Heart left ventricle (tissue), 16 donors: ENCODE measurements around the gene CASK. TPM values are rescaled to one million over a fixed set of nuclear protein-coding genes. Genes with fewer than 3 reads are reported as not detected.
A peak's percentile ranks its signal among the peaks of the same experiment; 100 is the strongest.

Experiments
- ATAC-seq, 4 donors: fragments of 200-7000 bp; cut with Tn5 transposase; one replicate each; pipeline ENCODE4 v1.9.1; 2020 to 2022; ENCODE audit warnings: moderate library complexity in 4 of 4, mild to moderate bottlenecking in 3 of 4, moderate number of reproducible peaks in 1 of 4
- DNase-seq, 5 donors: peaks; one replicate each; pipeline ENCODE4 v3.0.0-alpha.2; 2020
- H3K27ac ChIP-seq, 12 donors: fragments of 200-600 bp; sonication (generic) in 4 of 12; one replicate each; pipeline versions ENCODE4 v1.5.0 to v1.8.0; 2016 to 2022; ENCODE audit warnings: mild to moderate bottlenecking in 2 of 12
- H3K27me3 ChIP-seq, 9 donors: fragments of 200-600 bp; sonication (generic) in 2 of 9; one replicate each; pipeline versions ENCODE4 v1.5.1 to v1.8.0; 2016 to 2022; ENCODE audit warnings: mild to moderate bottlenecking in 3 of 9
- H3K36me3 ChIP-seq, 9 donors: fragments of 200-600 bp; sonication (generic) in 2 of 9; one replicate each; pipeline versions ENCODE4 v1.5.0 to v1.8.0; 2018 to 2022; ENCODE audit warnings: mild to moderate bottlenecking in 2 of 9
- H3K4me1 ChIP-seq, 12 donors: fragments of 200-600 bp; sonication (generic) in 4 of 12; one replicate each; pipeline versions ENCODE4 v1.5.0 to v1.8.0; 2016 to 2022; ENCODE audit warnings: mild to moderate bottlenecking in 3 of 12
- H3K4me3 ChIP-seq, 12 donors: fragments of 200-600 bp; sonication (generic) in 4 of 12; one replicate each; pipeline versions ENCODE4 v1.5.0 to v1.8.0; 2017 to 2022; ENCODE audit warnings: mild to moderate bottlenecking in 9 of 12, moderate library complexity in 4 of 12
- H3K9me3 ChIP-seq, 12 donors: fragments of 200-600 bp; sonication (generic) in 4 of 12; one replicate each; pipeline versions ENCODE4 v1.5.0 to v1.8.0; 2016 to 2022; ENCODE audit warnings: mild to moderate bottlenecking in 1 of 12
- CTCF ChIP-seq, 12 donors: fragments of 200-600 bp; sonication (generic) in 4 of 12; IDR thresholded peaks; one replicate each; pipeline versions ENCODE4 v1.5.0 to v1.8.0; 2018 to 2022; ENCODE audit warnings: antibody characterized with exemption in 12 of 12, mild to moderate bottlenecking in 5 of 12
- POLR2A ChIP-seq, 2 donors: fragments of 450-650 bp; IDR thresholded peaks; one replicate each; pipeline ENCODE4 v1.6.1; 2017; ENCODE audit warnings: antibody characterized with exemption in 2 of 2, mild to moderate bottlenecking in 2 of 2, moderate library complexity in 2 of 2
- WGBS, 4 donors: extraction: QIAGEN DNeasy Blood & Tissue Kit in 2 of 4; methylation state at CpG; one replicate each; pipeline versions ENCODE4 v1.1.5 to v1.1.7; 2013 to 2018; 5-methylcytosine and 5-hydroxymethylcytosine counted together
- intact Hi-C, 10 donors: fragments of 100-400 bp; cut with DNase I; formaldehyde crosslinking; loops; one replicate each; pipeline versions ENCODE4 v1.11.1 to v1.14.2; 2022
- polyA plus RNA-seq, 2 donors: library from polyadenylated mRNA; stranded (reverse); fragments of 200-250 nt; gene quantifications; one replicate each; pipeline ENCODE4 v1.2.3, GENCODE V29; 2013
- total RNA-seq, 9 donors: library from RNA; depleted of rRNA in 2 of 9; stranded (reverse); fragments of >200 nt in 2 of 9; fragmentation: NEBNext Ultra II Directional in 3 of 9; extraction: Animal tissue kit (Norgen Biotek cat#: 25700) in 3 of 9; gene quantifications; one replicate each; pipeline versions ENCODE4 v1.1.0 to v1.2.4, GENCODE V29; 2016 to 2023
- donor health status: ischemic (EF 13 %, LVEDD 7.1; RV severe dilation, severe dysfunction).
- donor health status: healthy with polysubstance abuse.
- donor health status: DM: no; HTN: yes; CAD: no.
- donor health status: DM: no; HTN: no; CAD: no.
- donor health status: ischemic (EF 25% LVEDD 6.9; RV normal size, moderate dysfunction).
- donor health status: ischemic (EF 25% LVEDD 5.7; RV mildly dilated, moderate dysfunction).
- donor health status: healthy.
- donor health status: DM: yes; HTN: yes; CAD: no.
- donor health status: ischemic (EF 35%, LVEDD 5.7; RV mildly dilated, moderate dysfunction).
- donor health status: nonischemic (EF 11% LVEDD 7.7; RV severe dilation, severe dysfunction).
- donor health status: DM: yes; HTN: yes; CAD: no.
- donor health status: PGD.
- donor health status: ischemic (EF 29% LVEDD 5.4; RV normal size, mild dysfunction).
- donor health status: nonischemic (EF 23%, LVEDD 6.1; RV moderate dilation, normal function).

The CASK gene
- total and polyA plus RNA-seq, 11 donors = 2.9 to 25.6 (median 13.6) TPM

GRCh38 chrX:41705680-41706374 is 217.5 kb downstream of the CASK start:
- Histone ChIP-seq H3K36me3 (no peaks in the 10 kb centered on the region), H3K27me3 (peaks cover 0 to 3% (median 0%) of the 10 kb centered on the region in 9 donors), H3K9me3 (no peaks in the 10 kb centered on the region), H3K27ac (peak overlapping the region in 1 of 12 donors; percentile 75), H3K4me1 (peaks cover 0 to 21% (median 0%) of the 10 kb centered on the region in 12 donors), H3K4me3 (no peak overlapping the region)
- TF ChIP-seq POLR2A (IDR thresholded peaks at IDR 0.05) = no peak
- TF ChIP-seq CTCF (IDR thresholded peaks at IDR 0.05) = no peak
- intact Hi-C loops = no loop called here
- DNase-seq = no peak
- 61 to 77% (median 75%) methylated on average over 3 of the region's 3 CpGs for WGBS, 4 donors
- peak in 3 of 4 donors; percentile 38 to 75 (median 49) for ATAC-seq

DNA sequence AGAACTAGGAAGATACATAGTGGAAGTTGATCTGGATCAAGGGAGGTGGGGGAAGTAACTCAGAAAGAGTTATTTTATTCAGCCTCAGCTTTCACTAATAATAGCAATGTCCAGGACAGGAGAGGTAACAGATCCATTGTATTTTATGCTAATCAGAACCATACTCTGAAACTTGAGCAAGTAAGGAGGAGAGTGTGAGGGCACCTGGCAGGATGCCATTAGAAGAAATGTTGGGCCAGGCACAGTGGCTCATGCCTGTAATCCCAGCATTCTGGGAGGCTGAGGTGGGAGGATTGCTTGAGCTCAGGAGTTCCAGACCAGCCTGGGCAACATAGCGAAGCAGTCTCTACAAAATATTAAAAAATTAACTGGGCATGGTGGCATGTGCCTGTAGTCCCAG is 218.3 kb downstream of the CASK start:
- Histone ChIP-seq H3K4me1 (peaks cover 0 to 21% (median 0%) of the 10 kb centered on the region in 12 donors), H3K27ac (peak overlapping the region in 1 of 12 donors; percentile 75)
- TF ChIP-seq CTCF (IDR thresholded peaks at IDR 0.05) (no peak), POLR2A (IDR thresholded peaks at IDR 0.05) (no peak)

DNA sequence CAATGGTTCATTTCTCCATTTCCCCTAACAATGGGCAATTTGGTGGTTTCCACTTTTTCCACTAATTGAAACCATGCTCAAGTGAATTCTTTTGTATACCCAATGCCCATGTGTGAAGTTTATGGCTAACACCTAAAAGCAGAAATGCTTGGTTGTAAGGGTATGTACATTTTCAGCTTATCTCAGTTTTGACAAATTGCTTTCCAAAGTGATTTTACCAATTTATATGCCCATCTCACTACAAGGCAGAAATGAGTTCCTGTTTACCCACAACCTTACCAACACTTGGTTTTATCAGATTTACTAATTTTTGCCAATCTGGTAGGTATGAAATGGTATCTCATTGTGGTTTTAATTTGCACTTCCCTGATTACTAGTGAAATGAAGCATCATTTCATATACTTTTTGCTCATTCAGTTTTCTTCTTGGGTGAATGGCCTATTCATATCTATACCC is 219.8 kb downstream of the CASK start:
- intact Hi-C loops = no loop called here
- no peak for DNase-seq
- Histone ChIP-seq H3K27ac (no peak overlapping the region), H3K9me3 (no peaks in the 10 kb centered on the region), H3K27me3 (no peaks in the 10 kb centered on the region), H3K4me1 (peaks cover 0 to 21% (median 0%) of the 10 kb centered on the region in 12 donors), H3K36me3 (no peaks in the 10 kb centered on the region), H3K4me3 (no peak overlapping the region)
- TF ChIP-seq POLR2A (IDR thresholded peaks at IDR 0.05) (no peak), CTCF (IDR thresholded peaks at IDR 0.05) (no peak)
- ATAC-seq = no peak

More for the DNA sequence above, 218.3 kb downstream of the CASK start:
- intact Hi-C loops = no loop called here
- 80 to 100% (median 94%) methylated on average over 1 of the region's 1 CpG for WGBS, 4 donors
- Histone ChIP-seq H3K4me3 (no peak overlapping the region), H3K36me3 (no peaks in the 10 kb centered on the region), H3K27me3 (peaks cover 0 to 3% (median 0%) of the 10 kb centered on the region in 9 donors), H3K9me3 (no peaks in the 10 kb centered on the region)
- DNase-seq (no peak), ATAC-seq (no peak)

- Histone ChIP-seq H3K9me3 (no peaks in the 10 kb centered on the region), H3K27me3 (peaks cover 0 to 7% (median 0%) of the 10 kb centered on the region in 9 donors), H3K27ac (no peak overlapping the region), H3K4me1 (peaks cover 0 to 38% (median 2%) of the 10 kb centered on the region in 12 donors), H3K4me3 (no peak overlapping the region), H3K36me3 (no peaks in the 10 kb centered on the region)
- TF ChIP-seq CTCF (IDR thresholded peaks at IDR 0.05) (no peak), POLR2A (IDR thresholded peaks at IDR 0.05) (no peak)
- DNase-seq (no peak), ATAC-seq (peak in 1 of 4 donors; percentile 24)
- 68 to 85% (median 72%) methylated on average over 7 of the region's 7 CpGs for WGBS, 4 donors
- intact Hi-C loops = no loop called here
Observed at GRCh38 chrX:41695426-41695825, 227.9 kb downstream of the CASK start.
